LNCaP clone FGC (cell line): ENCODE results near the gene ETV6.

Source experiments
- DNase-seq: peaks from one replicate; pipeline ENCODE4 v3.0.0-alpha.2; 2011; ENCODE audit warnings: low read depth
- H3K4me3 ChIP-seq: 2 replicates; pipeline ENCODE4 v1.5.1; 2011; ENCODE audit warnings: mild to moderate bottlenecking, low read depth, low read length, control low read depth
- TF ChIP-seq, protein P1 (sequence below): IDR thresholded peaks from 2 replicates; pipeline ENCODE4 v1.5.1; 2012; ENCODE audit warnings: mild to moderate bottlenecking; ENCODE audit not compliant: control insufficient read depth, insufficient read depth; ENCODE audit errors: extremely low read depth

ETV6 gene

DNA sequence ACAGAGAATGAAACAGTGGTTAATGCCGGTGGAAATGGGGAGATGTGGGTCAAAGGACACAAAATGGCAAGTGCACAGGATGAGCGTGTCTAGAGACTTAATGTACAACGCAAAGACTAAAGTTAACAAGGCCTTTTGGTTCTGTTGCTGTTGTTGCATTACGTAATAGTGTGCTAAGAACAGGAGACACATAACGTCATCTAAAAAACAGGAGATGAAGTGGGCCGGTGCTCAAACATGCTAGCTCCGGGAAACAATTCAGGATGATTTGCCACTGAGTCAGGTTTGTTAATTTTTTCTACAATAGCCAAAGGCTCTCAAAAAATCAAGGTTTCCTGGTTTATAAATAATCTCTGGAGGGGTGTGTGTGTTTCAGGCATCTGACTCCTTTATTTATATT, 55.5 kb downstream of the ETV6 start:
- H3K4me3 ChIP-seq = no peak overlapping the region
- DNase-seq = no peak
- TF ChIP-seq, protein P1, sequence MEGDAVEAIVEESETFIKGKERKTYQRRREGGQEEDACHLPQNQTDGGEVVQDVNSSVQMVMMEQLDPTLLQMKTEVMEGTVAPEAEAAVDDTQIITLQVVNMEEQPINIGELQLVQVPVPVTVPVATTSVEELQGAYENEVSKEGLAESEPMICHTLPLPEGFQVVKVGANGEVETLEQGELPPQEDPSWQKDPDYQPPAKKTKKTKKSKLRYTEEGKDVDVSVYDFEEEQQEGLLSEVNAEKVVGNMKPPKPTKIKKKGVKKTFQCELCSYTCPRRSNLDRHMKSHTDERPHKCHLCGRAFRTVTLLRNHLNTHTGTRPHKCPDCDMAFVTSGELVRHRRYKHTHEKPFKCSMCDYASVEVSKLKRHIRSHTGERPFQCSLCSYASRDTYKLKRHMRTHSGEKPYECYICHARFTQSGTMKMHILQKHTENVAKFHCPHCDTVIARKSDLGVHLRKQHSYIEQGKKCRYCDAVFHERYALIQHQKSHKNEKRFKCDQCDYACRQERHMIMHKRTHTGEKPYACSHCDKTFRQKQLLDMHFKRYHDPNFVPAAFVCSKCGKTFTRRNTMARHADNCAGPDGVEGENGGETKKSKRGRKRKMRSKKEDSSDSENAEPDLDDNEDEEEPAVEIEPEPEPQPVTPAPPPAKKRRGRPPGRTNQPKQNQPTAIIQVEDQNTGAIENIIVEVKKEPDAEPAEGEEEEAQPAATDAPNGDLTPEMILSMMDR = no peak

DNA sequence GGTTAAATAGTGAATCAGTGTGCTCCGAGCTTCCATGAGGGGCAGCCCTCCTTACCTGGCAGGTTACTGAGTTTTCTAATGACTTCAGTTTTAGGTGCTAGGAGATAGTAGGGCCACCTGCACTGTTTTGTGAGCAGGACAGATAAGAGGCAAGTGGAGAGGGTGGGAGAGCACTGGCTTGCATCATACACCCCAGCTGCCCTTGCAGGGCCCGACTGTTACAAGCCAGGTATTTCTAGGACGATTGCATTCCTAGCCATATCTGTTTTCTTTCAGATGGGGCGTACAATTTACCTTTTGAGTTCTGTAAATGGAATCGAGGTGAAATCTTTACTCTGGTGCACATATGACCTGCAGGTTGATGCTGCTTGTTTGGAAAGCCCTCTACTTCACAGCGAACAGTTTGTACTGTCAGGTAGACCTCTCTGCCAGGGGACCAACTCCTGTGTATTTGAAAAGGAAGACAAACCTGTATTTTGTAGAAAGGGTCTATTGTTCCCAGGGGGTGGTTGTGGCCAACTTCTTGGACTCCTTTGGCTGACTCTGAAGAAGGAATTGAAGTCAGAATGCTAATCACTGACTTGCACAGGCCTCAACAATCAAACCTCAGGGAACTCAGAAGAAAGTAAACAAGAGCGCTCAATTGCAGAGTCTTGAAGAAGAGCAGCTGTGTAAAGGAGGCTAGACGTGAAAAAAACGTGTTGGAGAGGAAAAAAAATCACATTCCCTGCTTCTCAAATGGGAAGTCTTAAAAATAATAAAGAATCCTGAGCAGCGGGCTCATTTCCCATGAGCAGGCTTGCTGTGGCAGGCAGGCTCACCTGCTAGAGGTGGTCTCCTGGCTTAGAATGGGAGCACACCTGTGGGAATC, 57.3 kb downstream of the ETV6 start:
- no peak for DNase-seq
- TF ChIP-seq, protein P1 = no peak
- H3K4me3 ChIP-seq = no peak overlapping the region

DNA sequence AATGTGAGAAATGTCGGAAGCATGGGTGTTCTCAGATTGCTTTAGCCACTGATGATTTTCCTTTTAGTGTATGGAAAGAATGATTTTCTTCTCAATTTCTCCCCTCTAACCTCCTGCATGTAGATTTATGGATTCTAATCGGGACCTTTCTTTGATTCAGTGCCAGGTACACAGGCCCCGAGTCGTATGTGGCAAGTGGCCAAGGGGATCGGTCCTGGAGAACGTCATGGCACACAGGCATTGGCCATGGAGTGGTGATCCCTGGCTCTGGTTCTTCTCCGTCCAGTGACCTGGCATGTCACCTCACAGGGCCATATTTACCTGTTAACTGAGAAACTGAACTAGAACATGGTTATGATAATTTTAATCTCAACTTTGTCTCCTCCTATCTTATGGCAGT, 58.1 kb downstream of the ETV6 start:
- TF ChIP-seq, protein P1 = no peak
- H3K4me3 ChIP-seq = no peak overlapping the region
- DNase-seq = no peak

DNA sequence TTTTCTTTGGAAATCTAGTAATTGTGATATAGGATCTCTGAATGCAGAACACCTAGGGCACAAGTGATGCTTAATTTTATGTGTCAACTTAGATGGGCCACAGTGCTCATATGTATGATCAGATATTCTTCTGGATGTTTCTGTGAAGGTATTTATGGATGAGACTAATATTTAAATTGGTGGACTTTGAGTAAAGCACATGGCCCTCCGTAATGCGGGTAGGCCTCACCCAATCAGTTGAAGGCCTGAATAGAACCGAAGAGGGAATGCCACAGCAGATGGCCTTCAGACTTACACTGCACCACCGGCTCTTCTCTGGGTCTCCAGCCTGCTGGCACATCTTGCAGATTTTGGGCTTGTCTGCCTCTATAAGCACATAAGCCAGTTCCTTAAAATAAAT, 60.0 kb downstream of the ETV6 start:
- TF ChIP-seq, protein P1 = no peak
- no peak for DNase-seq
- no peak overlapping the region for H3K4me3 ChIP-seq

DNA sequence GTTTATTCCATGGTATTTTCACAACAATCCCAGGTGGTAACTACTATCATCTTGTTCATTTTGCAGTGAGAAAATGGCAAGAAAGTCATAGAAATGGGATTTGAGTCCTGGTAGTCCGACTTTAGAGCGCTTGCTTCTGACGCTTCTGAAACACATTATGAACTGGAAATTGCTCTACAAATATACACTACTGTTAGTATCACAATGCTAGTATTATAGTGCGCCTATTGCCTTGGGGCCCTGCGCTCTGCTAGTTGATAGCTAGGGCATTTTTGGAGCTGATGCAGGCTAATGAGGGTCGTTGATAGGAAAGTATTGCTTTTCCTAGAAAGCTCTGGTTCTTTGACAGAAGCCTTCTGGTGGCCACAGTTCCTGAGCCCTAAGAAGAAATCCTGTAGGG, 61.0 kb downstream of the ETV6 start:
- DNase-seq = no peak
- TF ChIP-seq, protein P1 = no peak
- no peak overlapping the region for H3K4me3 ChIP-seq

DNA sequence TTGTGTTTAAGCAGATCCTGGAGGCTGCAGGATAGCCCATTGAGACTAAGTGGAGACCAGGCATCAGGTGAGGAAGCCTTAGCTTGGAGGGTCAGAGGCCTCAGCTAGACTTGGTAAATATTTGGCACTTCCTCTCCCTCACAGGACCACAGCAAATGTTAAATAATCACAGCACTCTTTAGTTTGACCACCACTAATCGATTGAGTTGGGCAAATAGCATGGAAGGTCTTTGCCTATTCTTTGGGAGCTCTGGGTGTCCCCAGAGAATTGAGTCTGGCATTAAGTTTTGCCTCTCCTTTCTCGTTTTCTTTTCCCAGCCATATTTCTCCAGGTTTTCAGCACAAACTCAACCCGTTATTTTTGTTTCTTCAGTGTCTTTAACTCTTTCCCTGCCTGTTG, 61.4 kb downstream of the ETV6 start:
- TF ChIP-seq, protein P1 = no peak
- no peak overlapping the region for H3K4me3 ChIP-seq
- DNase-seq = no peak
